GM21717 (cell line): ENCODE measurements around the gene TRPC3.

Experiments used
- ATAC-seq: cut with Tn5 transposase; IDR thresholded peaks from one replicate; pipeline ENCODE4 v1.9.1; 2021; ENCODE audit warnings: mild to moderate bottlenecking, moderate library complexity; ENCODE audit not compliant: unreplicated experiment

TRPC3 gene

DNA sequence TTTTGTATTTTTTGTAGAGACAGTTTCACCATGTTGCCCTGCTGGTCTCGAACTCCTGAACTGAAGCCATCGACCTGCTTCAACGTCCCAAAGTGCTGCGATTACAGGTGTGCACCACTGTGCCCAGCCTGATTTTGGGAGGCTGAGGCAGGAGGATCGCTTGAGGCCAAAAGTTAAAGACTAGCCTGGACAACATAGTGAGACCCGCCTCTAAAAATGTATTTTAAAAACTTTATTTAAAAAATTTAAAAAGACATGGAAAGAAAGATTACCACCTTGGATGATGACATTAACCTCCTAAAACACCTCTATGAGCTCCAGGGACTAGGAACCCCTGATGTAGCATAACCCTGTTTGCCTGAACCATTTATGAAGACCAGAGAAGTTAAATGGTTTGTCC, 75.8 kb downstream of the TRPC3 start:
- no peak for ATAC-seq

DNA sequence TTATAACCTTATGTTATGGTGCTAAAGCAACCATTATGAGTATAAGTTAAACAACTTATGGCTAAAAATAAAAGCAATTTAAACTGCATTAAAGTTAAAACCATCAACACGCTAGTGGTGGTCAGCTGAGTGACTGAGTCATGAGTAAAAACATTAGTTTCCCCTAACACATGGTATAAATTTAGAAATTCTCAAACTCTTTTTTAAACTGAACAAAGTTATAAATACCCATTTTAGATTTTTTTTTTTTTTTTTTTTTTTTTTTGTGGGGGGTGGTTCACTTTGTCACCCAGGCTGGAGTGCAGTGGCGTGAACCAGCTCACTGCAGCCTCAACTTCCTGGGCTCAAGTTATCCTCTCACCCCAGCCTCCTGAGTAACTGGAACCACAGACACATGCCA, 76.2 kb downstream of the TRPC3 start:
- no peak for ATAC-seq

DNA sequence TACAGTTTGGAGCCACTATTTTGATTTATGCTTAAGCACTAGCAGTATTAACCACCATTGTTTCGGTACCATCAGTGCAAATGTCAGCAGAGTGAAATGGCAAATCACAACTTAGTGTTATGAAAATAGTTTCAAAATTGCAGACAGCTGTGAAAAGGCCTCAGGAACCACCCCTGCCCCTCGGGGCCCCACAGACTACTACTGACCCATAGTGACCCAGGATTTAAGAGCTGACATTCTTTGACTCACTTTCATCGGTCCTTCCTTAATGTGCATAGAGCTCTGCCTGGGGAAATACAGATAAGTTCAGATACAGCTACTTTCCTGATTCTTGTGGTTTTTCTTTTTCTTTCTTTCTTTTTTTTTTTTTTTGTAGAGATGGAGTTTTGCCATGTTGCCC, 78.3 kb downstream of the TRPC3 start:
- ATAC-seq = no peak

- peak; percentile 100 for ATAC-seq
Observed at GRCh38 chr4:121869841-121870822, 81.7 kb downstream of the TRPC3 start, which contains the start of gene BBS7. Gene BBS7, minus strand, starts transcription at chr4:121870474. Its CDS starts 161 bp downstream, at chr4:121870313.

GRCh38 chr4:121863799-121864198, 88.1 kb downstream of the TRPC3 start:
- ATAC-seq = no peak

GRCh38 chr4:121861426-121861825, 90.4 kb downstream of the TRPC3 start:
- no peak for ATAC-seq

DNA sequence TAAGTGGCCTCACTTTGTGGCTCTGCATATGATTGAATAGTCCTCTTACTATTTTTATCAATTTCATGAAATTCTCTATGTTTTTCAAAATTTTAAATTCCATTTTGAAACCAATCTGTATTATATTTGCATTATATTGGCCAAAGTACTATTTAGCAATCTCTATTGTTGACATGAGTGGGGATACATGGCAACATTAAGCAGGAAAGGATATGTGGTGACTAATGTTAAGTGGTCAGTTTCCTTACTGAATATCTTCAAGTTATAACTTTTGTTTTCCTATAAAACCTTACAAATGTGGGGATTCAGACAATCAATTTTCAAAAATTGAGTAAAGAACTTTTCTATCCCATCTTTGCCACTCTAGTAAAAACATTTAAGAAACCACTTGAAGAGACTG, 91.7 kb downstream of the TRPC3 start:
- ATAC-seq = no peak

- ATAC-seq = no peak
Observed at GRCh38 chr4:121851354-121851753, 100.5 kb downstream of the TRPC3 start.

- ATAC-seq = no peak
Observed at GRCh38 chr4:121846662-121847061, 105.2 kb downstream of the TRPC3 start.

DNA sequence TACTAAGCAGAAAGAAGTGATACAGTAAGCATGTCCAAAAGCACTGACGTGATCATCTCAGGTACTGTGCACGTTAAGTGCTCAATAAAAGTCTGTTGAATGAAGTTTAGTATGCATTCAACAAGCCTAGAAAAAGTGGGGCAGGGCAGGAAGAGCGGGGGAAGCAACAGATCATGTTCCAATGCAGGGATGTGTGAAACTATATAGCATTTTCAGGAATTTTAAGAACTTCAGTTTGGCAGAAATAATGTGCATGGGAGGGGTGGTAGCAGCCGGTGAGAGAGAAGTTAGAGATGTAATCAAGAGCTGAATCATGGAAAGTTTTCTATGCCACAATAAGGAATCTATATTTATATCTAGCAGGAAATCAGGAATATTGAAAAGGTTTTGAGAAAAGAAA, 109.0 kb downstream of the TRPC3 start:
- ATAC-seq = no peak

DNA sequence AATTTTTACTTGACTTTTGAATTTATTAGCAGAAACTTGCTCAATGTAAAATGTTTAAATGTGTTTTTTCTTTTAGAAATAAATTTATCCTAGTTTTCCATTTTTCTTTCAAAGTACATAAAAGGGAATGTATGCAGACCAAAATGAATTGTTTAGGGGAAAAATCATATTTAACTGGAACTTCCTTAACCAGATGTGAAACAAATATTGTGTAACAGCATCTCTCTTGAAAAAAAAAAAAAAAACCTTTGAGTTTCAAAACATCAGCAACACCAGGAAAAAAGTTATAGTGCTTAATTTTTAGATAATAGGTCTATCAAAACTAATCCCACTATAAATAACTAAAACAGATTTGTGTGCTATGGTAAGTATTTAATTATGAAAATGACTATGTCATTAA, 113.7 kb downstream of the TRPC3 start:
- ATAC-seq = no peak

DNA sequence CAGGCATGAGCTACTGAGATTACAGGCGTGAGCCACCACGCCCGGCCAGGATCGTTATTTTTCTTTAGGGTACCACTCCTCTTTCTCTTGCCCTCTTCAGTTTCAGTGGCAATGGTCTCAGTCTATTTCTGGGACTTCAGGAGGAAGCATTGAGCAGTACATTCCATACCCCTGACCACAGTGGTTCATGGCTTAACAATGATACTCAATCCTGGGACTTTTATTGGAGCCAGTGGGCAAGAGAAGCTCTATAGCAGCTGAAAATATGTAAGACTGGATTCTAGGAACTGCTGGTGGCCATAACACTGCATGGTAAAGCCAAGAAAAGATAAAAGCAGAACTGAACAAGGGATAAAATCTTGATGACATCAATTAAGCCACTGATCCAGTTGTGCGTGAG, 122.3 kb downstream of the TRPC3 start:
- no peak for ATAC-seq
